Measurements from ENCODE around the gene TNS1. TPM values are rescaled to one million over a fixed set of nuclear protein-coding genes. Genes with fewer than 3 reads are reported as not detected.

The TNS1 gene
- total RNA-seq, 4 donors from 2014 or later: 461 to 648 (median 565) TPM

DNA sequence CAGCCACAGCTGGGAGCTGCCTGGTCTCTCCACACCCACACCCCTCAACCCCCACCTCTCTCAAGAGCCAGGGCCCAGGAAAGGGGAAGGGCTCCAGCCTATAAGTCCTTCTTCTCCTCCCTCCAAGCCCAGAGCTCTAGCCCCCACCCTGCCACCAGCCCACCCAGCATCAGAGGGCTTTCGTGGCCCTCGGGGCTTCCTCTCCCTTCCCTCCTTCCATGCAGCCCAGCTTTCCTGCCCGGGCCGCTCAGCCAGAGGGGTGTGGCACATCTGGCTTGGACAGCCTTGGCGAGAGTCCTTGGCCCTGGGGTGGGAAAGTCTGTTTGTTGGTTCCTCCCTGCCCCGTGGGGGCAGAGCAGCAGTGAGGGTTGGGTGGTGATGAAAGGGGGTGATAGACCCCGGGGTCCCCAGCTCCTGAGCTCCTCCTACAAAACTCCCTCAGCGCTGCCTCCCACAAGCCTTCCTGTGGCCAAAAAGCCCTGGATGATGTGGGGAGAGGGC is 7.0 kb downstream of the TNS1 start:
- Histone ChIP-seq H3K4me3 (no peak overlapping the region), H3K36me3 (no peaks in the 10 kb centered on the region), H3K27ac (peak overlapping the region in 3 of 4 donors; percentile 9 to 83 (median 76)), H3K9me3 (no peaks in the 10 kb centered on the region), H3K27me3 (no peaks in the 10 kb centered on the region), H3K4me1 (peaks cover 0 to 66% (median 21%) of the 10 kb centered on the region in 4 donors)
- TF ChIP-seq POLR2A (IDR thresholded peaks at IDR 0.05): no peak
- TF ChIP-seq, protein P1, sequence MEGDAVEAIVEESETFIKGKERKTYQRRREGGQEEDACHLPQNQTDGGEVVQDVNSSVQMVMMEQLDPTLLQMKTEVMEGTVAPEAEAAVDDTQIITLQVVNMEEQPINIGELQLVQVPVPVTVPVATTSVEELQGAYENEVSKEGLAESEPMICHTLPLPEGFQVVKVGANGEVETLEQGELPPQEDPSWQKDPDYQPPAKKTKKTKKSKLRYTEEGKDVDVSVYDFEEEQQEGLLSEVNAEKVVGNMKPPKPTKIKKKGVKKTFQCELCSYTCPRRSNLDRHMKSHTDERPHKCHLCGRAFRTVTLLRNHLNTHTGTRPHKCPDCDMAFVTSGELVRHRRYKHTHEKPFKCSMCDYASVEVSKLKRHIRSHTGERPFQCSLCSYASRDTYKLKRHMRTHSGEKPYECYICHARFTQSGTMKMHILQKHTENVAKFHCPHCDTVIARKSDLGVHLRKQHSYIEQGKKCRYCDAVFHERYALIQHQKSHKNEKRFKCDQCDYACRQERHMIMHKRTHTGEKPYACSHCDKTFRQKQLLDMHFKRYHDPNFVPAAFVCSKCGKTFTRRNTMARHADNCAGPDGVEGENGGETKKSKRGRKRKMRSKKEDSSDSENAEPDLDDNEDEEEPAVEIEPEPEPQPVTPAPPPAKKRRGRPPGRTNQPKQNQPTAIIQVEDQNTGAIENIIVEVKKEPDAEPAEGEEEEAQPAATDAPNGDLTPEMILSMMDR (IDR thresholded peaks at IDR 0.05): no peak
- TF ChIP-seq EP300 (IDR thresholded peaks at IDR 0.05): no peak
- DNase-seq (ENCODE audit: low spot score in 2 of 2): peak; percentile 64 to 66
- whole genome bisulfite sequencing, 2 donors: 23 to 35% methylated on average over 4 to 8 of the region's 8 CpGs

DNA sequence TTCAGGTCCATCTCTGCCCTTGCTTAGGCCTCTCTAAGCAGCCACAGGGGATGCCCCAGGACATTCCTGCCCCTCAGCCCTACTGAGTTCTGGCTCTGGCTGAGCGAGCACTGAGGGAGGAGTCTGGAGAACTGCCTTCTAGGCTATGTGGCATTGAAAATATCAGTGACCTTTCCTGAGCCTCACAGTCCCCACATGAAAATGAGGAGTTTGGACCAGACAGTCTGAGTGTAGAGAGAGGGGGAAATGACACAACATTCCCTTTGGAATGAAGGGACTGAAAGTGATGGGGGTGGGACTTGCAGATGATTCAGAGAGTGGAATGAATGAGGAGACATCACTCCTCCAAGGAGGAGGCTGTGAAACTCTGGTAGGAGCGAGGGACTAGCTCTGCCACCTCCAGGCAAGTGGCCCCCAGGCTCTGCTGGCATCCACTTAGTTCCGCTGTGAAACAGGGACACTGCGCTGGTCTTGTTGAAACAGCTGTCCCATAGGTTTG is 8.0 kb downstream of the TNS1 start:
- Histone ChIP-seq H3K4me1 (peaks cover 0 to 59% (median 21%) of the 10 kb centered on the region in 4 donors), H3K27me3 (no peaks in the 10 kb centered on the region), H3K9me3 (no peaks in the 10 kb centered on the region), H3K27ac (peak overlapping the region in 3 of 4 donors; percentile 46 to 76 (median 68)), H3K4me3 (no peak overlapping the region), H3K36me3 (no peaks in the 10 kb centered on the region)
- DNase-seq (ENCODE audit: low spot score in 2 of 2): no peak
- 70 to 85% methylated on average over 4 of the region's 4 CpGs for WGBS, 2 donors
- peak in 1 of 2 donors; percentile 10 for TF ChIP-seq EP300 (IDR thresholded peaks at IDR 0.05)
- TF ChIP-seq POLR2A (IDR thresholded peaks at IDR 0.05): no peak

DNA sequence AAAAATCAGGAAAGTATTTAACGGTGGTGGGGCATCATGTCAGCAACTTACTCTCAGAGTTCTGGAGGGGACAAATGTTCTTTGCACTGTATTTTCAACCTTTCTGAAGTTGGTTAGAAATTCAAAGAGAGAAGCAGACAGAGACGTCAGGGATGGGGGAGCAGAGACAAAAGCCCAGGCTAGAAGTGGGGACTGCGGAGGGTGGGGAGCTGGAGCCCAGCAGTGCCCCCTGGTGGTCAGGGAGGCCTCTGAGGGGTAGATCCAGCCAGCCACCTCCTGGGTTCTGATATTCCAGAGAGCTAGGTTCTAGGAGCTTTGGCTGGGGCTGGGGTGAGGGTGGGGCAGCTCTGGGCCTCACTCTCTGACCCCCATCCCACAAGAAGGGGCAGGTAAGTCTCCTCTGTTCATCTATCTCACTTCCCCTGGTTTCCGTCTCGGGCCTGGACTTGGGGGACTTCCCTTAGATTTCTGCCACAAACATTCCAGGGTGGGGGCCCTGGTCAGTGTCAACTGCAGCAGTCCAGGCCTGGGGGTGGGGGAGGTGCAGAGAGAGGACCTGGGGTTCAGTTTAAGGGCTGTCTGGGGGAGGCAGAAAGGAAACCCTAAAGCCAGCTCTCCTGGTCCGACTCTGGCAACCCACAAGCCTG is 8.9 kb downstream of the TNS1 start:
- peak overlapping the region in 3 of 4 donors; percentile 46 to 76 (median 68) for H3K27ac ChIP-seq
- peak in 1 of 2 donors; percentile 75 for DNase-seq (ENCODE audit: low spot score in 2 of 2)
- H3K4me3 ChIP-seq: no peak overlapping the region
- TF ChIP-seq, protein P1 (IDR thresholded peaks at IDR 0.05): peak; percentile 74 to 84 (median 74)
- TF ChIP-seq EP300 (IDR thresholded peaks at IDR 0.05): no peak
- WGBS, 2 donors: 59 to 71% methylated on average over 6 of the region's 6 CpGs
- H3K36me3 ChIP-seq: no peaks in the 10 kb centered on the region
- no peaks in the 10 kb centered on the region for H3K27me3 ChIP-seq
- H3K9me3 ChIP-seq: no peaks in the 10 kb centered on the region
- H3K4me1 ChIP-seq: peaks cover 0 to 53% (median 22%) of the 10 kb centered on the region in 4 donors

DNA sequence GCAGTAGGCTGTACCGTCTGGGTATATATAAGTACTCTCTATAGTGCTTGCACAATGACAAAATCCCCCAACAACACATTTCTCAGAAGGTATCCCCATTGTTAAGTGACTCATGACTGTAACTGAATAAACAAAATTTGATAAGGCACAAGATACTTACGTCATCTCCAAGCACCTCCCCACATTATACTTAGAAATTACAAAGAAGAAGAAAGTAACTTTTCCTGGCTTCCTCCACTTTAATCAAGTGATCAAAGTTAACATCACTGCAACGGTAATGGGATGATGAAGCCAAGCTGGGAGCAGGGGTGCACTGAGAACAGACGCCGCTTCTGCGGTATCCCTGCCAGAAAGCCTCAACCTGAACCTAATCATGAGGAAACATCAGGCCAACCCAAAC is 9.7 kb downstream of the TNS1 start:
- peak overlapping the region in 2 of 4 donors; percentile 68 to 76 for H3K27ac ChIP-seq
- DNase-seq (ENCODE audit: low spot score in 2 of 2): no peak
- no peak overlapping the region for H3K4me3 ChIP-seq
- no peaks in the 10 kb centered on the region for H3K9me3 ChIP-seq
- H3K4me1 ChIP-seq: peaks cover 0 to 60% (median 27%) of the 10 kb centered on the region in 4 donors
- WGBS, 2 donors: 65 to 82% methylated on average over 6 of the region's 6 CpGs
- no peaks in the 10 kb centered on the region for H3K27me3 ChIP-seq
- TF ChIP-seq, protein P1 (IDR thresholded peaks at IDR 0.05): no peak
- peak in 1 of 2 donors; percentile 37 for TF ChIP-seq EP300 (IDR thresholded peaks at IDR 0.05)
- no peaks in the 10 kb centered on the region for H3K36me3 ChIP-seq

DNA sequence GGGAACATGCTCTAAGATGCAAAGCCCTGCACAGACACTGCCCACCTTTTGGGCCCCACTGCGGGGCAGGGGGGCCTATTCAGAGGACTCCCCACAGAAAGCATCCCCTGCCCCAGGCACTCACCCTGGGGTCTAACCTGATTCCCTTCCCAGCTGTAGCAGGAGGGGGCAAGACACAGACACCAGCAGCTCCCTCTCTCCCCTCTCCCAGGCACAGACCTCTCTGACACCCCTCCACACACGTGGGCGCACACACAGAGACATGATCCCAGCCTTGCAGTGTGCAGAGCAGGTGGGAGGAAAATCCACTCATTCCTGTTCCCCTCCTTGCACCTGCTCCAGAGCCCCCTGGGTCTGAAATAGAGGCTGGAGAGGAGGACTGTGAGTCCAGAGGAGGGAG is 10.7 kb downstream of the TNS1 start:
- no peak overlapping the region for H3K4me3 ChIP-seq
- peak overlapping the region in 1 of 4 donors; percentile 76 for H3K27ac ChIP-seq
- H3K36me3 ChIP-seq: no peaks in the 10 kb centered on the region
- H3K9me3 ChIP-seq: no peaks in the 10 kb centered on the region
- H3K4me1 ChIP-seq: peaks cover 0 to 64% (median 32%) of the 10 kb centered on the region in 4 donors
- no peak for DNase-seq (ENCODE audit: low spot score in 2 of 2)
- WGBS, 2 donors: 81 to 83% methylated on average over 3 of the region's 3 CpGs
- H3K27me3 ChIP-seq: no peaks in the 10 kb centered on the region
- TF ChIP-seq, protein P1 (IDR thresholded peaks at IDR 0.05): no peak
- TF ChIP-seq POLR2A (IDR thresholded peaks at IDR 0.05): no peak
- TF ChIP-seq EP300 (IDR thresholded peaks at IDR 0.05): no peak

Measured in tibial nerve (tissue), 4 donors.